Stimulated activated naive CD8-positive, alpha-beta T cell treated with anti-CD3 and anti-CD28 coated beads, Interleukin-15, Interleukin-2, amounts not matched to agents 100 ng/mL and 50 ng/mL, for 24 hours (primary cell): ENCODE measurements around the gene RELL2.

Experiments used
- H3K27ac Mint-ChIP-seq: one replicate; pipeline ENCODE4 v1.8.0; 2021; ENCODE audit warnings: mild to moderate bottlenecking, mixed read lengths
- H3K27me3 Mint-ChIP-seq: one replicate; pipeline ENCODE4 v1.8.0; 2021; ENCODE audit warnings: mixed read lengths
- H3K36me3 Mint-ChIP-seq: one replicate; pipeline ENCODE4 v1.8.0; 2021; ENCODE audit warnings: low read depth, mixed read lengths
- H3K4me1 Mint-ChIP-seq: one replicate; pipeline ENCODE4 v1.8.0; 2021; ENCODE audit warnings: low read depth, mixed read lengths
- H3K4me3 Mint-ChIP-seq: one replicate; pipeline ENCODE4 v1.8.0; 2021; ENCODE audit warnings: mild to moderate bottlenecking, mixed read lengths
- H3K9me3 Mint-ChIP-seq: one replicate; pipeline ENCODE4 v1.8.0; 2021; ENCODE audit warnings: mixed read lengths

Gene RELL2

DNA sequence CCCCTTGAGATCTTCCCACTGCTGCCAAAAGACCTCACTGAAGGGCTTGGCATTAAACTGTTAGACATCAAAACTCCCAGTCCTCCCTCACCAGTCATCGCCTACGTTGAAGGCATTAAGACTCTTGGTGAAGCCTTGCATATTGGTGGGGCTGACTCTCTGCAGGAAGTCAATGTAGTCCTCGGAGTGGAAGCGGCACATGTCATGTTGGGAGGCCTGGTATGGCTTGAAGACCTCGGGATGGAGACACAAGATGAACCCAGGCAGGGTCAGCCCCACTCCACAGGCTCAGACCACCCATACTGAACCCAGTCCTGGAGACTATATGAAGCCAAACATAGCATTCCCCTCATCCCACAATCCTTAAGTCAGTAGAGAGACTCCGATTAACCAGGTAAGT, 2.1 kb upstream of the RELL2 start:
- Mint-ChIP-seq H3K9me3 (no peaks in the 10 kb centered on the region), H3K27ac (peak overlapping the region; percentile 46), H3K4me3 (peak overlapping the region; percentile 92), H3K36me3 (peaks cover 48% of the 10 kb centered on the region), H3K27me3 (no peaks in the 10 kb centered on the region), H3K4me1 (peaks cover 48% of the 10 kb centered on the region)

DNA sequence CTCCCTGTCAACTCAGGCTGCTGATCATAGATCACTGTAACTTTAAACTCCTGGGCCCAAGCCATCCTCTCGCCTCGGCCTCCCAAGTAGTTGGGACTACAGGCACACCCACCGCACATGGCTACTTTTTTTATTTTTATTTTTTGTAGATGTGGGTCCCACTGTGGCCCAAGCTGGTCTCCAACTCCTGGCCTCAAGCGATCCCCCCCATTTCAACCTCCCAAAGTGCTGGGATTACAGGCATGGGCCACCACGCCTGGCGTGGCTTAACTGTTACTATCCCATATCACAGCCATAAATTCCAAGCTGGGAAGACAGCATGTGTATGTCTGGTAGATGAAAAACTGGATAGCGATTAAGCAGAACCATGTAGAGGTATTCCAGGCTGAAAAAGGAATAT, 1.2 kb upstream of the RELL2 start:
- Mint-ChIP-seq H3K4me1 (peaks cover 51% of the 10 kb centered on the region), H3K4me3 (peak overlapping the region; percentile 92), H3K27me3 (no peaks in the 10 kb centered on the region), H3K36me3 (peaks cover 42% of the 10 kb centered on the region), H3K27ac (peak overlapping the region; percentile 88), H3K9me3 (no peaks in the 10 kb centered on the region)

DNA sequence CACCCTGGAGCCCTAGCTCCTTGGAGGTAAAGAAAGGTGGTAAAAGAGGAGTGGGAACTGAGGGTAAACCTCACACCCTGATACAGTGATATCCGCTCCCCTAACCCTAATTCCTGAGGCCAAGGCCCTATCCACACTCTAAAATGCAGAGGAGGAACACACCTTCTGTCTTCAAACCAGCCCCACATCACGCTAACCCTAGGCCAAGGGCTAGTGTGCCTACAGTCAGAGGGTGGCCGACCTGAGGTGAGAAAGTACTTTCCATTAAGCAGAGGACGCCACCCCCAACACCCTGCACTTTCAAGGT, 738 bp upstream of the RELL2 start:
- Mint-ChIP-seq H3K9me3 (no peaks in the 10 kb centered on the region), H3K27ac (peak overlapping the region; percentile 88), H3K36me3 (peaks cover 45% of the 10 kb centered on the region), H3K4me1 (peaks cover 55% of the 10 kb centered on the region), H3K27me3 (no peaks in the 10 kb centered on the region), H3K4me3 (peak overlapping the region; percentile 92)

DNA sequence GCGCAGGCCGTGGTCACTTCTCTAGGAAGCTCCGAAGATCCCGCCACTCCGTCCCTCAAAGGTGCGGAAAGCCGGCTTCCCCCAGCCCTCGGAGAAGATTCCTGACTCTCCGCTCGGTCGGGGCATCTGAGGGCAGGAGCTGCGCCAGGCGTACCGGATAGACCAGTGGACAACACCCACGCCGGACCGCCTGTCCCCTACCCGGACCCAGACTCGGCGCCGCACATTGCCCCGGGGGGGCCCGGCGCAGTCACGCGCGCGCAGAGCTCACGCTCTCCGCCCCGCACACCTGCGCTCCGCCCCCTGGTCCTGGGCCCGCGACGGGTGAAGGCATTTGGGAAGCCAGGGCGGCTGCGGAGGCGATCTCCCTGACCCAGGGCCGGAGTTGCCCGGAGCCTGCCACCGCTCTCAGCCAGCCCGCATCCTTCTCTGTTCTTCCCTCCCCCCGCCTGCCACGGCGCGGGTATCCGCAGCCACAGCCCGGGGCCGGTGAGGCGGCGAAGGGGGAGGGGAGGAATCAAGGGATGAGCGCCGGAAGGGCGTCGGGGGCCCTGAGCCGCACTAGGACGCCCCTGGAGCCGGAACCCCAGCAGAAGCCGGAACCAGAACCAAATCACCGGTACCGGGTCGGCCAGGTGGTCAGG, 448 bp downstream of the RELL2 start:
- Mint-ChIP-seq H3K27me3 (no peaks in the 10 kb centered on the region), H3K9me3 (no peaks in the 10 kb centered on the region), H3K4me1 (peaks cover 65% of the 10 kb centered on the region), H3K27ac (peak overlapping the region; percentile 90), H3K36me3 (peaks cover 56% of the 10 kb centered on the region), H3K4me3 (peak overlapping the region; percentile 92)

DNA sequence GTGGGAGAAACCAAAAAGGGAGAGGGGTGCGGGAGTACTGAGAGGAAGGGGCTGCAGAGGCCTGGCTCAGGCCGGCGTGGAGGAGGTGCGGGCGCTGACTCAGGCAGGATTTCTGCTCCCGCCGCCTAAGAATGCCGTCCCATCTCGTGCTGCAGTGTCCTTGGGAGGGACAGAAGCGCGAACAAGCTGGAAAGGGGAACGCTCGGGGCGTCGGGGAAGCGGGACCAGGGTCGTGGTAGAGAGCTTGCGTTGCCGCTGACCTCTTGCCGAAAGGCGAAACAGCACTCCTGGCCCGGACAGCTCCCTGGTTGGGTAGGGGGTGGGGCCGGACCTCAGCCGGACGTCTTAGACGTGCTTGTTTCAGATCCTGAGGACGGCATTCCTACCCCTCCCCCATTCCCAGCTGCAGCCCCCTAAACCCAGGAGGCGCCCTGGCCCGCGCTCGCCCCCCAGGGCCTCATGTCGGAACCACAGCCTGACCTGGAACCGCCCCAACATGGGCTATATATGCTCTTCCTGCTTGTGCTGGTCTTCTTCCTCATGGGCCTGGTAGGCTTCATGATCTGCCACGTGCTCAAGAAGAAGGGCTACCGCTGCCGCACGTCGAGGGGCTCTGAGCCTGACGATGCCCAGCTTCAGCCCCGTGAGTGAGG, 1.1 kb downstream of the RELL2 start:
- peaks cover 55% of the 10 kb centered on the region for H3K36me3 Mint-ChIP-seq
- no peaks in the 10 kb centered on the region for H3K9me3 Mint-ChIP-seq
- H3K27ac Mint-ChIP-seq = peak overlapping the region; percentile 90
- peaks cover 61% of the 10 kb centered on the region for H3K4me1 Mint-ChIP-seq
- H3K27me3 Mint-ChIP-seq = no peaks in the 10 kb centered on the region
- peak overlapping the region; percentile 92 for H3K4me3 Mint-ChIP-seq

DNA sequence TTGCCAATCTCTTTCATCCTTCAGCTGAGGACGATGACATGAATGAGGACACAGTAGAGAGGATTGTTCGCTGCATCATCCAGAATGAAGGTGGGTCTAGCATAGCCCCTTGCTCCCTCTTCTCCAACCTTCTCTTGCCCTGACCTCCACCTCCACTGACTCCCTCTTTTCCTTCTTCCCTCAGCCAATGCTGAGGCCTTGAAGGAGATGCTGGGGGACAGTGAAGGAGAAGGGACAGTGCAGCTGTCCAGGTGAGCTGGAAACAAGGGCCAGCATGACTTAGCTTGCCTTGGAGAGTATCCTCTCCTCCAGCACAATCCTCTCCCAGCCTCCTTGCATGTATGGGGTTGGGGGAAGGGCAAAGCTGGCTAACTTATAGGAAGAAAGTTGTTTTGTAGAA, 2.0 kb downstream of the RELL2 start:
- H3K27ac Mint-ChIP-seq = peak overlapping the region; percentile 90
- peak overlapping the region; percentile 92 for H3K4me3 Mint-ChIP-seq
- H3K36me3 Mint-ChIP-seq = peaks cover 49% of the 10 kb centered on the region
- no peaks in the 10 kb centered on the region for H3K9me3 Mint-ChIP-seq
- H3K27me3 Mint-ChIP-seq = no peaks in the 10 kb centered on the region
- H3K4me1 Mint-ChIP-seq = peaks cover 56% of the 10 kb centered on the region

DNA sequence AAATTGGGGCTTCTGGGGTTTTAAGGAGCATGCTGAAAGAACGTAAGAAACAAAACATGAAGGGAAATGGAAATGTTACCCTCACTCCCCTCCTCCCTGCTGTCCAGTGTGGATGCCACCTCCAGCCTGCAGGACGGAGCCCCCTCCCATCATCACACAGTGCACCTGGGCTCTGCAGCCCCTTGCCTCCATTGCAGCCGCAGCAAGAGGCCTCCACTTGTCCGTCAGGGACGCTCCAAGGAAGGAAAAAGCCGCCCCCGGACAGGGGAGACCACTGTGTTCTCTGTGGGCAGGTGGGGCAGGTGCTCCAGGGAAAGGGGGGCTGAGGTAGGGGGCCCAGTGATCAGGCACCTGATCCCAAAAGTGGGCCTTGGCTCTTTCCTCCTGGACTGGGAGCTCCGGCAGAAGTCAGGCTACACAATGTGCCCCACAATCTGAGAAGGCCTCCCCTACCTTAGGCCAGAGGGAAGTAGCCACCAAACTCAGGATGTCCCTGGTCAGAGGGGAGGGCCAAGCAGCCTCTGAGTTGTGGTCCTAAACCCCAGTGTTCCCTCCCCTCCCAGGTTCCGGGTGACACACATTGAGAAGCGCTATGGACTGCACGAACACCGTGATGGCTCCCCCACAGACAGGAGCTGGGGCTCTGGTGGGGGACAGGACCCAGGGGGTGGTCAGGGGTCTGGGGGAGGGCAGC, 2.7 kb downstream of the RELL2 start:
- peak overlapping the region; percentile 92 for H3K4me3 Mint-ChIP-seq
- H3K27me3 Mint-ChIP-seq = no peaks in the 10 kb centered on the region
- peaks cover 44% of the 10 kb centered on the region for H3K36me3 Mint-ChIP-seq
- H3K27ac Mint-ChIP-seq = peak overlapping the region; percentile 90
- H3K4me1 Mint-ChIP-seq = peaks cover 48% of the 10 kb centered on the region
- H3K9me3 Mint-ChIP-seq = no peaks in the 10 kb centered on the region

DNA sequence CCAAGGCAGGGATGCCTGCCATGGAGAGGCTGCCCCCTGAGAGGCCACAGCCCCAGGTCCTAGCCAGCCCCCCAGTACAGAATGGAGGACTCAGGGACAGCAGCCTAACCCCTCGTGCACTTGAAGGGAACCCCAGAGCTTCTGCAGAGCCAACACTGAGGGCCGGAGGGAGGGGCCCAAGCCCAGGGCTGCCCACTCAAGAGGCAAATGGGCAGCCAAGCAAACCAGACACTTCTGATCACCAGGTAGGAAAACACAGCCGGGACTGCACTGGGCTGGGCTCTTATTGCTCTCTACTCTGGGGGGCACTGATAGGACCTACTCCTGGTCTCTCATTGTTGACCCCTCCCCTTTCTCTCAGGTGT, 3.2 kb downstream of the RELL2 start:
- Mint-ChIP-seq H3K9me3 (no peaks in the 10 kb centered on the region), H3K4me3 (no peak overlapping the region), H3K27ac (no peak overlapping the region), H3K36me3 (peaks cover 46% of the 10 kb centered on the region), H3K4me1 (peaks cover 43% of the 10 kb centered on the region), H3K27me3 (no peaks in the 10 kb centered on the region)

DNA sequence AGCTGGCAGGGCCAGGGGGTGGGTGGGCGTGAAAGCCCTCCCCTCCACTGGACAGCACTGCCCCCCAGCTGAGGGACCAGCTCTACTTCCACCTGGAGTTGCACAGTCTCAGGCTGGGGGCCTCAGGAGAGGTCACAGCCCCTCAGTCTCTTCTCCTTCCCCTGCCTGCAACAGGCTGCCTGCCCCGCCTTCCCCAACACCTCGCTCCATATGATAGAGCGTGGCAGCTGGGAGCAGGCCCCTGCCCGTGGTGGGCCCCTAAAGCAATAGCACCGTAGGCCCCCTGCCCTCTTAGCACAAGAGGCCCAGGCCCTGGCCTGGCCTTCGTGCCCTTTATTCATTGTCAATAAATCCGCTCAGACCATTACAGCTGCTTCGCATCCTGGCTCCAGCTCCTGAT, 3.9 kb downstream of the RELL2 start:
- Mint-ChIP-seq H3K27me3 (no peaks in the 10 kb centered on the region), H3K4me1 (peaks cover 36% of the 10 kb centered on the region), H3K36me3 (peaks cover 45% of the 10 kb centered on the region), H3K4me3 (no peak overlapping the region), H3K27ac (no peak overlapping the region), H3K9me3 (no peaks in the 10 kb centered on the region)

DNA sequence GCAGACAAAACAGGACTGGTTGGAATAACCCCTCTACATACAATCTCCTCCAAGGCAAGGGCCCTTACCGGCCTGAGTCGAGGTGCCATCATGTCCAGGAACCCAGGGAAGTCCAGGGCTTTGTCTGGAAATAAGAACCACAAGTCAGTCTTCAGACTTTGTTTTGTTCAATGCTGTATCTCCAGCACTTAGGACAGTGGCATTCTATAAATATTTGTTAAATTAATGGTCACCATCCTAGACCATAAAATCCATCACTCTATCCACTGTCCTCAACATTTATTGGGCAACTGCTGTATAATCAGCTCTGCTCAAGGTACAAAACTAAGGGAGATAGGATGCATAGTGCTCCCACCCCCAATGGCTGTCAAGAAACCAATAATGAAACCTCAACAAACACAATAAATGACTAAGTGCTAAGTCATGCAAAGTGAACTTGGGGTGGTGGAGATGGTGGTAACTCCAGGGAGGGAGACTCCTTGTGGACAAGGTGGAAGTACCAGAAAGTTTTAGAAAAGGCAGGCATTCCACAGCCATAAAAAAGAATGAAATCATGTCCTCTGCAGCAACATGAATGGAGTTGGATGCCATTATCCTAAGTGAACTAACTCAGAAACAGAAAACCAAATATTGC, 5.0 kb downstream of the RELL2 start:
- Mint-ChIP-seq H3K27ac (peak overlapping the region; percentile 36), H3K36me3 (peaks cover 48% of the 10 kb centered on the region), H3K4me3 (no peak overlapping the region), H3K9me3 (no peaks in the 10 kb centered on the region), H3K27me3 (no peaks in the 10 kb centered on the region), H3K4me1 (peaks cover 30% of the 10 kb centered on the region)

DNA sequence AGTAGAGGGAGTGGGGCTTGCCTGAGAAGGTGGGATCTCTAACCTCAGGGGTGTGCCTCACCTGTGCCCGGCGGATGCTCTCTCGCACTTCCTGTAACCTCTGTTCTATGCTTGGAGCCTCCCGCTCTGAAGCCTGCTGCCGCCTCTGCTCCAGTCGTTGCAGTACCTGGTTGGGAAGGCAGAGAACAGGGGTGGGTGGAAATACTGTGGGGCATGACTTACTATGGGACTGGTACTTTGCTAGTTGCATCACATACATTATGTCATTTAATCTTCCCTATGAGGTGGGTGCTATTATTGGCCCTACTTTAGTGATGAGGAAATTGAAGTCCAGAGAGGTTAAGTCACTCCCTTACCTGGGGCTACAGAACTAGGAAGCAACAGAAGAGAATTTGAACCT, 9.2 kb downstream of the RELL2 start:
- no peaks in the 10 kb centered on the region for H3K27me3 Mint-ChIP-seq
- no peaks in the 10 kb centered on the region for H3K9me3 Mint-ChIP-seq
- H3K4me3 Mint-ChIP-seq = no peak overlapping the region
- H3K4me1 Mint-ChIP-seq = peaks cover 20% of the 10 kb centered on the region
- H3K36me3 Mint-ChIP-seq = peaks cover 29% of the 10 kb centered on the region
- H3K27ac Mint-ChIP-seq = no peak overlapping the region

DNA sequence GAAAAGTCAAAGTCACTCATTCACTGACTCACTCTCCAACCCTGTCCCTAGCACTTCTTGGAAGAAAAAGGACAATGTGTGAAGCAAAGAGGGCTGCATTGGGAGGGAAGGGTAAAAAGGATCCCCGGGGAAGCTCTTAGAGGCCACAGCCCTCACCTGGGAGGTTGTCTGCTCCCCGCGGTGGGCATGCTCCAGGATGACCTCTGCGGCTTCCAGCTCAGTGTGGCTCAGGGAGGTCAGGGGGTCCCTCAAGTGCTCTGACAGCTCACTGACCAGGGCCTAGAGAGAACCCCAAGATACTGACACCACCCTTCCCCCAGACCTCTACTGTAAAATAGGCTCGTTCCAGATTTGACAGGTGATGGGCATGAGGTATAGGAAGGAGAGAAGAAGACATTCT, 10.4 kb downstream of the RELL2 start:
- Mint-ChIP-seq H3K4me1 (peaks cover 19% of the 10 kb centered on the region), H3K9me3 (no peaks in the 10 kb centered on the region), H3K4me3 (no peak overlapping the region), H3K27ac (no peak overlapping the region), H3K27me3 (no peaks in the 10 kb centered on the region), H3K36me3 (peaks cover 17% of the 10 kb centered on the region)

DNA sequence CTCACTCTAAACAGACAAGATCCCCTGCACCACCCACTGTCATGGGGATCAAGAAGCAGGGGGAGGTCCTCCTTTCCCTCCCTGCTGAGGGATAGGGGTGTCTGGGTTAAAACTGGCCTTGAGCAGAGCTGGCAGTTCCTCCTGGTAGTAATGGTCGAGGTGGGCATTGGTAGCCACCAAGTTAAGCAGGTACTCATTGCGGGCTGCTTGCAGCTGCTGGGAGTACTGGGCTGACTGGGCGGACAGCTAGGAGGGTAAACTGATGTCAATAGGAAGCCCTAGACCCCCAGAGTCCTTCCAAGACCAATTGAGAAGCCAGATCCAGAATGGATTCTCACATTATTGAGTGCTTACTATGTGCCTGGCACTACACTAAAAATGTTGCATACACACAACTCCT, 11.1 kb downstream of the RELL2 start:
- no peak overlapping the region for H3K27ac Mint-ChIP-seq
- H3K36me3 Mint-ChIP-seq = peaks cover 11% of the 10 kb centered on the region
- no peaks in the 10 kb centered on the region for H3K27me3 Mint-ChIP-seq
- H3K4me3 Mint-ChIP-seq = no peak overlapping the region
- H3K4me1 Mint-ChIP-seq = peaks cover 24% of the 10 kb centered on the region
- H3K9me3 Mint-ChIP-seq = no peaks in the 10 kb centered on the region

DNA sequence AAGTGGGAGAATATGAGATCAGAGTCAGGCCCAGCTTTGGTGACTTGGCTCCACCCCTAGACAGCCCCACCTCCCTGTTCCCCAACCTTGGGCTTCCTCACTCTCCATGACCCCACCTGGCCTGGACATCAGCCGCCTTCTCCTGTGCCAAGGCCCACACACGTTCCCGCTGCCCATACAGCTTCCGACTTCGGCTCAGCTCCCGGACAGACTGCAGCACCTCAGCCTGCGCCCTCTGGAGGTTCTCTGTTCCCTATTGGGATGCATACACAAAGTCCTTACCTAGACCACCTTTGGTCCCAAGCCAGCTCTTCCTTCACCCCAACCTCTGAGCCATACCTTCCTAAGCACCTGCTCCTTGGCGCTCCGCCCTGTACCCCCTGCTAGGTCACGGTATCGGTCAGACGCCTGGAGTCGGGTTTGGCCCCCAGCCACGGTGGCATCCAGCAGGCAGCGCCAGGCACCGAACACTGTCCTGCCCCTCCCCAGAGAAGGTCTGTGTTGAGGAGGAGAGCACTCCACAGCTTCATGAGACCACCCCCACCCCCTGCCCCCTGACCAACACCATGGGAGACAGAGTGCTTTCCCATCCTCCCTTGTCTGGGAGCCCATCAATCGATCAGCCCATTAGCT, 12.4 kb downstream of the RELL2 start:
- no peaks in the 10 kb centered on the region for H3K9me3 Mint-ChIP-seq
- H3K27me3 Mint-ChIP-seq = no peaks in the 10 kb centered on the region
- H3K4me3 Mint-ChIP-seq = no peak overlapping the region
- peaks cover 24% of the 10 kb centered on the region for H3K4me1 Mint-ChIP-seq
- H3K36me3 Mint-ChIP-seq = peaks cover 11% of the 10 kb centered on the region
- no peak overlapping the region for H3K27ac Mint-ChIP-seq

DNA sequence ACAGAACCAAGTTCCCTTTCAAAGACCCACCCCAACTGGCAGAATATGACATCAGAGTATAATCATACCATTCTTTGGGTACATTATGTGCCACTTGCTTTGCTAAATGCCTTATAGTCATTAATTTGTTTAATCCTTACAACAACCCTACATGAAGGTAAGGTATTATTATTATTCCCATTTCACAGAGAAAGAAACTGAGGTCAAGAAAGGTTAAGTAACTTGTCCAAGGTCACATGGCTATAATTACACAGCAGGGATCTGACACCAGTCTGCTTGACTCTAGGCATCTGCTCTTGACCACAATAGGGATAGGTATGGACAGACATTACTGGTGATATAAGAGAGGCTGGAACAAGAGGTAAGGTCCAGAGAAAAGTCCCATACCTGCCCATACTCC, 13.2 kb downstream of the RELL2 start:
- Mint-ChIP-seq H3K36me3 (peaks cover 8% of the 10 kb centered on the region), H3K27ac (no peak overlapping the region), H3K27me3 (no peaks in the 10 kb centered on the region), H3K4me1 (peaks cover 24% of the 10 kb centered on the region), H3K9me3 (no peaks in the 10 kb centered on the region), H3K4me3 (peak overlapping the region; percentile 55)
